ENCODE measurements around the gene CRCP. TPM values are rescaled to one million over a fixed set of nuclear protein-coding genes. Genes with fewer than 3 reads are reported as not detected.
"Not testable (repeated sequence)": the region's sequence is repeated elsewhere in the genome, so short reads cannot be mapped to it uniquely, and the experiment has no call there.

Gene CRCP
- total and polyA plus RNA-seq, 2 experiments from 2014 or later, result 36.1 to 43.4 TPM

- not testable (repeated sequence) for H3K36me3 ChIP-seq (ENCODE audit: insufficient read depth); DNase-seq (ENCODE audit: low spot score); H3F3A ChIP-seq (replicated peaks; ENCODE audit: low read depth); H3K4me3 ChIP-seq; H3K9me2 ChIP-seq (ENCODE audit: insufficient read depth); H3K27ac ChIP-seq (ENCODE audit: low read depth); H3K27me3 Mint-ChIP-seq (ENCODE audit: insufficient read depth, low read depth, poor library complexity); H3K27ac Mint-ChIP-seq; H3K4me1 Mint-ChIP-seq; H3K27me3 ChIP-seq (ENCODE audit: insufficient read depth); H3K36me3 Mint-ChIP-seq (ENCODE audit: low read depth); H2AFZ ChIP-seq; H3K9me3 Mint-ChIP-seq; H3K4me3 Mint-ChIP-seq
- H3K4me1 ChIP-seq (ENCODE audit: insufficient read depth), result peaks cover 15% of the 10 kb centered on the region
- peak overlapping the region; percentile 51 for H3K4me2 ChIP-seq
- ATAC-seq, result peak; percentile 27
- H3K79me2 ChIP-seq (replicated peaks; ENCODE audit: insufficient read depth), result peaks cover 98% of the 10 kb centered on the region
- peaks cover 27% of the 10 kb centered on the region for H4K20me1 ChIP-seq (replicated peaks; ENCODE audit: insufficient read depth)
Measured at GRCh38 chr7:66124569-66124861, 9.9 kb downstream of the CRCP start.

GRCh38 chr7:66125052-66125694 lies 10.5 kb downstream of the CRCP start:
- Histone ChIP-seq H2AFZ (no peak overlapping the region), H3K36me3 (ENCODE audit: insufficient read depth) (no peaks in the 10 kb centered on the region), H3K4me3 (no peak overlapping the region), H3K9me2 (ENCODE audit: insufficient read depth) (no peaks in the 10 kb centered on the region), H3K27me3 (ENCODE audit: insufficient read depth) (no peaks in the 10 kb centered on the region), H3K4me1 (ENCODE audit: insufficient read depth) (peaks cover 15% of the 10 kb centered on the region), H3K27ac (ENCODE audit: low read depth) (peak overlapping the region; percentile 27; the same call in 1 of the 2 replicates), H4K20me1 (replicated peaks; ENCODE audit: insufficient read depth) (peaks cover 27% of the 10 kb centered on the region), H3K79me2 (replicated peaks; ENCODE audit: insufficient read depth) (peaks cover 96% of the 10 kb centered on the region), H3F3A (replicated peaks; ENCODE audit: low read depth) (no peaks in the 10 kb centered on the region), H3K4me2 (no peak overlapping the region)
- Mint-ChIP-seq H3K9me3 (no peaks in the 10 kb centered on the region), H3K4me3 (no peak overlapping the region), H3K36me3 (ENCODE audit: low read depth) (peaks cover 4% of the 10 kb centered on the region), H3K27ac (no peak overlapping the region), H3K27me3 (ENCODE audit: insufficient read depth, low read depth, poor library complexity) (no peaks in the 10 kb centered on the region), H3K4me1 (peaks cover 12% of the 10 kb centered on the region)
- no peak for ATAC-seq
- DNase-seq (ENCODE audit: low spot score), result no peak
- TF ChIP-seq POLR2AphosphoS5 (IDR thresholded peaks at IDR 0.05; ENCODE audit: low read depth), result no peak
- no peak for TF ChIP-seq JUNB (IDR thresholded peaks at IDR 0.05; ENCODE audit: unreplicated experiment)
- TF ChIP-seq REST (IDR thresholded peaks at IDR 0.05; ENCODE audit: unreplicated experiment), result no peak
- no peak for TF ChIP-seq ZNF462 (CRISPR knock-in tag; IDR thresholded peaks at IDR 0.05)
- no peak for TF ChIP-seq CTCF (conservative IDR thresholded peaks at IDR 0.05; ENCODE audit: low read depth in 2 of 2)
- no peak for TF ChIP-seq CREB1 (CRISPR knock-in tag; IDR thresholded peaks at IDR 0.05; ENCODE audit: low read depth)
- TF ChIP-seq ZNF331 (CRISPR knock-in tag; IDR thresholded peaks at IDR 0.05; ENCODE audit: low read depth), result no peak
- TF ChIP-seq STAT1 (IDR thresholded peaks at IDR 0.05; ENCODE audit: unreplicated experiment), result no peak
- no peak for TF ChIP-seq ZNF114 (CRISPR knock-in tag; IDR thresholded peaks at IDR 0.05)
- TF ChIP-seq ETS1 (IDR thresholded peaks at IDR 0.05), result no peak
